Measurements from ENCODE around the gene YY1.

DNA sequence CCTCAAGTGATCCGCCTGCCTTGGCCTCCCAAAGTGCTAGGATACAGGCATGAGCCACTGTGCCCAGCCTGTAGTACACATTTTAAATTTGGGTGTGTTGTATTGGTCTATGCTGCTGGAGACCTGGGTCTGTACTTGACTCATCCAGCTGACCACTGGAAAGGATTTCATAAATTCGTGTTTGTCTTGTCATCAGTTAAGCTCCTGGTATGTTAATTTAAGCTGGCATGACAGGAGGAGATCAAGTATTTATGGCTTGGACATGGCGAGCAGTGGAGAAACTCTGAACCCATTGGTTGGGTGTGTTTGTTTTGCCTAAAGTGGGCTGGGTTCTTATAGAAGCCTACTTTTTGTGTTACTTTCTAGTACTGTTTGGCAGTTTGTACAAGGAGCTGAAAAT lies 24.2 kb downstream of the YY1 start:
- TF ChIP-seq SIN3A (IDR thresholded peaks at IDR 0.05; ENCODE audit: borderline replicate concordance, insufficient read depth, low read length) (no peak), POLR2AphosphoS5 (IDR thresholded peaks at IDR 0.05; ENCODE audit: low read depth, low read length) (no peak)
- TF ChIP-seq, protein P1, sequence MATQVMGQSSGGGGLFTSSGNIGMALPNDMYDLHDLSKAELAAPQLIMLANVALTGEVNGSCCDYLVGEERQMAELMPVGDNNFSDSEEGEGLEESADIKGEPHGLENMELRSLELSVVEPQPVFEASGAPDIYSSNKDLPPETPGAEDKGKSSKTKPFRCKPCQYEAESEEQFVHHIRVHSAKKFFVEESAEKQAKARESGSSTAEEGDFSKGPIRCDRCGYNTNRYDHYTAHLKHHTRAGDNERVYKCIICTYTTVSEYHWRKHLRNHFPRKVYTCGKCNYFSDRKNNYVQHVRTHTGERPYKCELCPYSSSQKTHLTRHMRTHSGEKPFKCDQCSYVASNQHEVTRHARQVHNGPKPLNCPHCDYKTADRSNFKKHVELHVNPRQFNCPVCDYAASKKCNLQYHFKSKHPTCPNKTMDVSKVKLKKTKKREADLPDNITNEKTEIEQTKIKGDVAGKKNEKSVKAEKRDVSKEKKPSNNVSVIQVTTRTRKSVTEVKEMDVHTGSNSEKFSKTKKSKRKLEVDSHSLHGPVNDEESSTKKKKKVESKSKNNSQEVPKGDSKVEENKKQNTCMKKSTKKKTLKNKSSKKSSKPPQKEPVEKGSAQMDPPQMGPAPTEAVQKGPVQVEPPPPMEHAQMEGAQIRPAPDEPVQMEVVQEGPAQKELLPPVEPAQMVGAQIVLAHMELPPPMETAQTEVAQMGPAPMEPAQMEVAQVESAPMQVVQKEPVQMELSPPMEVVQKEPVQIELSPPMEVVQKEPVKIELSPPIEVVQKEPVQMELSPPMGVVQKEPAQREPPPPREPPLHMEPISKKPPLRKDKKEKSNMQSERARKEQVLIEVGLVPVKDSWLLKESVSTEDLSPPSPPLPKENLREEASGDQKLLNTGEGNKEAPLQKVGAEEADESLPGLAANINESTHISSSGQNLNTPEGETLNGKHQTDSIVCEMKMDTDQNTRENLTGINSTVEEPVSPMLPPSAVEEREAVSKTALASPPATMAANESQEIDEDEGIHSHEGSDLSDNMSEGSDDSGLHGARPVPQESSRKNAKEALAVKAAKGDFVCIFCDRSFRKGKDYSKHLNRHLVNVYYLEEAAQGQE (IDR thresholded peaks at IDR 0.05; ENCODE audit: insufficient read depth in 1 of 2, low read depth in 2 of 2, low read length in 2 of 2), result no peak

All from PFSK-1 (cell line).